IMR-90 (cell line): ENCODE data around the gene UBA5. TPM values are rescaled to one million over a fixed set of nuclear protein-coding genes. Genes with fewer than 3 reads are reported as not detected.

Experiments used
- ATAC-seq: fragments of 200-7000 bp; cut with Tn5 transposase; 2 replicates; pipeline ENCODE4 v1.9.1; 2020; ENCODE audit warnings: low read depth, mild to moderate bottlenecking, moderate library complexity
- BruUV-seq: library from RNA; stranded (reverse); fragments of 400-500 nt; replicated peaks from 2 replicates; lab custom pipeline; 2021; lab: Mats Ljungman, UMichigan
- CTCF ChIA-PET: fragments of 300-600 bp; formaldehyde crosslinking; extraction: SDS; loops from one replicate; lab custom pipeline; 2021; ENCODE audit warnings: antibody characterized with exemption; lab: Yijun Ruan, JAX
- POLR2A ChIA-PET: fragments of 300-600 bp; sonication (Branson Sonifier 250); formaldehyde crosslinking; loops from one replicate; lab custom pipeline; 2022; ENCODE audit warnings: antibody characterized with exemption; ENCODE audit not compliant: unreplicated experiment; lab: Charles Lee
- DNase-seq: peaks from one replicate; pipeline ENCODE4 v3.0.0; 2013
- H2AFZ ChIP-seq: replicated peaks from 2 replicates; pipeline ENCODE3; 2013; ENCODE audit warnings: low read length, mild to moderate bottlenecking; ENCODE audit not compliant: poor library complexity
- H2AK5ac ChIP-seq: 2 replicates; pipeline ENCODE4 v1.6.1; 2013; ENCODE audit warnings: low read depth, low read length, inconsistent platforms
- H2AK9ac ChIP-seq: replicated peaks from 2 replicates; pipeline ENCODE3; 2013; ENCODE audit warnings: mild to moderate bottlenecking, low read depth, low read length, moderate library complexity; ENCODE audit not compliant: poor library complexity
- H2BK120ac ChIP-seq: 2 replicates; pipeline ENCODE4 v1.6.1; 2013; ENCODE audit warnings: low read depth, low read length, inconsistent platforms
- H2BK15ac ChIP-seq: 3 replicates; pipeline ENCODE4 v1.6.1; 2013; ENCODE audit warnings: low read depth, low read length, inconsistent platforms
- H2BK20ac ChIP-seq: 2 replicates; pipeline ENCODE4 v1.6.1; 2013; ENCODE audit warnings: low read depth, mild to moderate bottlenecking, inconsistent platforms, low read length, moderate library complexity
- H2BK5ac ChIP-seq: 2 replicates; pipeline ENCODE4 v1.6.1; 2013; ENCODE audit warnings: mild to moderate bottlenecking, low read depth, low read length, inconsistent platforms; ENCODE audit not compliant: poor library complexity, severe bottlenecking
- H3K14ac ChIP-seq: replicated peaks from 2 replicates; pipeline ENCODE4 v1.6.1; 2013; ENCODE audit warnings: low read depth, low read length, inconsistent platforms
- H3K18ac ChIP-seq: 2 replicates; pipeline ENCODE4 v1.6.1; 2013; ENCODE audit warnings: low read depth, low read length, control low read depth
- H3K23ac ChIP-seq: 2 replicates; pipeline ENCODE4 v1.6.1; 2013; ENCODE audit warnings: low read depth, low read length, inconsistent platforms
- H3K27ac ChIP-seq: 2 replicates; pipeline ENCODE4 v1.5.1; 2013; ENCODE audit warnings: mild to moderate bottlenecking, control low read depth, low read length; ENCODE audit not compliant: insufficient read depth
- H3K27me3 ChIP-seq: 2 replicates; pipeline ENCODE4 v1.6.1; 2013; ENCODE audit warnings: low read length; ENCODE audit not compliant: control insufficient read depth, insufficient read depth
- H3K36me3 ChIP-seq: 2 replicates; pipeline ENCODE4 v1.6.1; 2013; ENCODE audit warnings: low read length, mixed read lengths; ENCODE audit not compliant: control insufficient read depth, insufficient read depth
- H3K4ac ChIP-seq: 2 replicates; pipeline ENCODE4 v1.6.1; 2013; ENCODE audit warnings: low read depth, low read length, inconsistent platforms
- H3K4me1 ChIP-seq: 2 replicates; pipeline ENCODE4 v1.6.1; 2013; ENCODE audit warnings: low read length, mixed read lengths; ENCODE audit not compliant: control insufficient read depth, insufficient read depth
- H3K4me2 ChIP-seq: 2 replicates; pipeline ENCODE4 v1.6.1; 2013; ENCODE audit warnings: low read depth, mild to moderate bottlenecking, control low read depth, low read length, moderate library complexity
- H3K4me3 ChIP-seq: 2 replicates; pipeline ENCODE4 v1.5.1; 2013; ENCODE audit warnings: low read depth, mild to moderate bottlenecking, control low read depth, low read length, moderate library complexity; ENCODE audit not compliant: insufficient read depth
- H3K56ac ChIP-seq: 2 replicates; pipeline ENCODE4 v1.6.1; 2013; ENCODE audit warnings: low read length, inconsistent platforms; ENCODE audit not compliant: insufficient read depth; ENCODE audit errors: extremely low read depth
- H3K79me1 ChIP-seq, 2 experiments: 2 replicates each; pipeline ENCODE4 v1.6.1; 2013; ENCODE audit warnings: low read length in 2 of 2, inconsistent platforms in 1 of 2, low read depth in 1 of 2
- H3K9ac ChIP-seq: 2 replicates; pipeline ENCODE4 v1.6.1; 2013; ENCODE audit warnings: low read depth, low read length, control low read depth
- H3K9me1 ChIP-seq: 2 replicates; pipeline ENCODE4 v1.6.1; 2013; ENCODE audit warnings: low read length, inconsistent platforms; ENCODE audit not compliant: insufficient read depth
- H3K9me3 ChIP-seq: 2 replicates; pipeline ENCODE4 v1.6.1; 2013; ENCODE audit warnings: low read length; ENCODE audit not compliant: control insufficient read depth, insufficient read depth
- H4K20me1 ChIP-seq: 2 replicates; pipeline ENCODE4 v1.6.1; 2013; ENCODE audit warnings: low read length, inconsistent platforms; ENCODE audit not compliant: insufficient read depth
- H4K5ac ChIP-seq: 2 replicates; pipeline ENCODE4 v1.6.1; 2013; ENCODE audit warnings: mild to moderate bottlenecking, low read depth, low read length, control low read depth
- H4K8ac ChIP-seq, 2 experiments: 2 replicates each; pipeline ENCODE4 v1.6.1; 2013; ENCODE audit warnings: low read depth in 2 of 2, low read length in 2 of 2, control low read depth in 1 of 2, inconsistent platforms in 1 of 2
- H4K91ac ChIP-seq: 2 replicates; pipeline ENCODE4 v1.6.1; 2013; ENCODE audit warnings: low read depth, low read length, inconsistent platforms; ENCODE audit not compliant: insufficient read depth
- CEBPB ChIP-seq: IDR thresholded peaks from 2 replicates; pipeline ENCODE4 v1.6.1; 2012; ENCODE audit warnings: low read depth, low read length, improper control_type of control experiment
- CTCF ChIP-seq: conservative IDR thresholded peaks from 2 replicates; pipeline ENCODE4 v1.5.1; 2012; ENCODE audit warnings: mild to moderate bottlenecking, low read depth, low read length, improper control_type of control experiment
- ELK1 ChIP-seq: fragments of 150-350 bp; IDR thresholded peaks from 2 replicates; pipeline ENCODE4 v1.6.1; 2016; ENCODE audit warnings: low read depth, mild to moderate bottlenecking, low read length, moderate library complexity, borderline replicate concordance
- FOS ChIP-seq: fragments of 150-350 bp; IDR thresholded peaks from 2 replicates; pipeline ENCODE4 v1.6.1; 2016; ENCODE audit warnings: low read depth, low read length
- MAFK ChIP-seq: IDR thresholded peaks from 2 replicates; pipeline ENCODE4 v1.6.1; 2012; ENCODE audit warnings: low read depth, low read length, improper control_type of control experiment
- RAD21 ChIP-seq: IDR thresholded peaks from 2 replicates; pipeline ENCODE4 v1.6.1; 2012; ENCODE audit warnings: low read length, improper control_type of control experiment
- RCOR1 ChIP-seq: IDR thresholded peaks from 2 replicates; pipeline ENCODE4 v1.6.1; 2012; ENCODE audit warnings: mild to moderate bottlenecking, low read length, improper control_type of control experiment; ENCODE audit not compliant: insufficient replicate concordance
- SMC3 ChIP-seq: fragments of 150-350 bp; IDR thresholded peaks from 2 replicates; pipeline ENCODE4 v1.6.1; 2016; ENCODE audit warnings: low read depth, mild to moderate bottlenecking, antibody characterized with exemption, low read length, moderate library complexity
- WGBS, 2 experiments: methylation state at CpG; one replicate each; pipeline versions ENCODE4 v1.1.5 to v1.1.7; 2013; ENCODE audit warnings: missing lambda C conversion rate in 2 of 2; ENCODE audit not compliant: insufficient read length in 1 of 2; ENCODE audit errors: extremely low coverage in 2 of 2; 5-methylcytosine and 5-hydroxymethylcytosine counted together
- dilution Hi-C: fragments of 300-500 bp; cut with HindIII; formaldehyde crosslinking; loops from one replicate; pipeline ENCODE4 v1.14.3; 2018; ENCODE audit warnings: low sequenced_read_pairs; ENCODE audit not compliant: unreplicated experiment
- in situ Hi-C: fragments of 300-500 bp; cut with MboI; formaldehyde crosslinking; loops from 3 replicates; pipeline ENCODE4 v1.14.3; 2019; ENCODE audit warnings: low sequenced_read_pairs, inconsistent platforms, mixed read lengths
- intact Hi-C: fragments of 100-400 bp; cut with micrococcal nuclease; formaldehyde crosslinking; loops from 2 replicates; pipeline ENCODE4 v1.10.0; 2022
- polyA plus RNA-seq, 3 experiments: library from polyadenylated mRNA; depleted of rRNA; stranded (reverse); fragments of >200 nt; gene quantifications; 2 replicates each; pipeline ENCODE4 v1.2.3, GENCODE V29; 2012; ENCODE audit warnings: low replicate concordance in 1 of 3
- total RNA-seq: library from RNA; depleted of rRNA; stranded (reverse); fragments of >200 nt; gene quantifications from 2 replicates; pipeline ENCODE4 v1.2.3, GENCODE V29; 2012

UBA5 gene
- total and polyA plus RNA-seq, 2 of the 4 experiments (the other 2 are of a cell fraction) = 20.3 to 30.4 TPM

- Histone ChIP-seq H2BK120ac (no peak overlapping the region), H2AFZ (no peak overlapping the region), H3K4me3 (no peak overlapping the region), H4K91ac (no peak overlapping the region), H4K8ac (no peak overlapping the region), H3K9me1 (0 out of 2 replicates have a peak, but pooled peaks cover 5% of the 10 kb centered on the region), H3K56ac (no peak overlapping the region), H3K14ac (no peak overlapping the region), H3K9me3 (no peaks in the 10 kb centered on the region), H2BK5ac (no peak overlapping the region), H2AK9ac (no peak overlapping the region), H3K9ac (no peak overlapping the region), H2BK15ac (no peak overlapping the region), H4K5ac (no peak overlapping the region), H3K18ac (peak overlapping the region; percentile 22; the same call in 1 of the 2 replicates), H3K4me1 (peaks cover 4% of the 10 kb centered on the region), H3K4ac (no peak overlapping the region), H3K27me3 (no peaks in the 10 kb centered on the region), H3K4me2 (peak overlapping the region; percentile 23), H3K36me3 (peaks cover 1% of the 10 kb centered on the region; the same call in 1 of the 2 replicates), H2BK20ac (no peak overlapping the region), H4K20me1 (no peaks in the 10 kb centered on the region; the same call in 1 of the 2 replicates), H2AK5ac (no peak overlapping the region), H3K23ac (peak overlapping the region; percentile 29; the same call in 1 of the 2 replicates), H3K27ac (no peak overlapping the region), H3K79me1 (peaks cover 19 to 47% of the 10 kb centered on the region in 2 experiments)
- no CpG with 5 or more reads among the region's 3 CpGs for WGBS, 2 experiments
- peak; percentile 16; the same call in 1 of the 2 replicates for ATAC-seq
- in situ Hi-C loops = no loop called here
- ChIA-PET POLR2A (no interaction called here), CTCF (no interaction called here)
- intact Hi-C loops = no loop called here
- dilution Hi-C loops = no loop called here
- TF ChIP-seq ELK1 = no peak
- TF ChIP-seq RCOR1 = no peak
- no peak for TF ChIP-seq CTCF
- no peak for TF ChIP-seq FOS
- TF ChIP-seq RAD21 = no peak
- no peak for TF ChIP-seq MAFK
- no peak for TF ChIP-seq SMC3
- no peak for TF ChIP-seq CEBPB
- no TSS peak for BruUV-seq
- no peak for DNase-seq
These were observed 5.2 kb downstream of the UBA5 start for GRCh38 chr3:132665230-132665745.
